ENCODE results near the gene SIL1. TPM values are rescaled to one million over a fixed set of nuclear protein-coding genes. Genes with fewer than 3 reads are reported as not detected.

SIL1 gene
- total and polyA plus RNA-seq, 2 of the 8 experiments (the other 6 are each of a cell fraction or from before 2014, with no cell fraction given), result 8.3 to 12.8 TPM

GRCh38 chr5:138998521-138998920 is 199.6 kb downstream of the SIL1 start (continued):
- TF ChIP-seq CHD7 (IDR thresholded peaks at IDR 0.05; ENCODE audit: insufficient replicate concordance, low read length) (no peak), TCF12 (IDR thresholded peaks at IDR 0.05; ENCODE audit: low read depth, low read length) (no peak), GABPA (IDR thresholded peaks at IDR 0.05; ENCODE audit: borderline replicate concordance, insufficient read depth, low read length) (no peak), ATF3 (IDR thresholded peaks at IDR 0.05; ENCODE audit: insufficient read depth, low read depth, low read length) (no peak), SIRT6 (IDR thresholded peaks at IDR 0.05; ENCODE audit: low read length) (no peak), POLR2A (IDR thresholded peaks at IDR 0.05; ENCODE audit: control extremely low read depth in 1 of 2, low read depth in 2 of 2, low read length in 2 of 2) (no peak), RNF2 (IDR thresholded peaks at IDR 0.05; ENCODE audit: borderline replicate concordance, low read depth, low read length, missing control alignments, poor library complexity, severe bottlenecking) (no peak), CBX8 (IDR thresholded peaks at IDR 0.05; ENCODE audit: borderline replicate concordance, low read depth, low read length) (no peak), RXRA (IDR thresholded peaks at IDR 0.05; ENCODE audit: insufficient read depth, low read depth, low read length) (no peak), BRCA1 (IDR thresholded peaks at IDR 0.05; ENCODE audit: low read depth, low read length) (no peak), HDAC6 (IDR thresholded peaks at IDR 0.05; ENCODE audit: low read depth, low read length) (no peak), TAF7 (optimal IDR thresholded peaks at IDR 0.05; ENCODE audit: borderline replicate concordance, low read depth, low read length) (no peak)
